ENCODE data around the gene DHRS3.

Gene DHRS3

DNA sequence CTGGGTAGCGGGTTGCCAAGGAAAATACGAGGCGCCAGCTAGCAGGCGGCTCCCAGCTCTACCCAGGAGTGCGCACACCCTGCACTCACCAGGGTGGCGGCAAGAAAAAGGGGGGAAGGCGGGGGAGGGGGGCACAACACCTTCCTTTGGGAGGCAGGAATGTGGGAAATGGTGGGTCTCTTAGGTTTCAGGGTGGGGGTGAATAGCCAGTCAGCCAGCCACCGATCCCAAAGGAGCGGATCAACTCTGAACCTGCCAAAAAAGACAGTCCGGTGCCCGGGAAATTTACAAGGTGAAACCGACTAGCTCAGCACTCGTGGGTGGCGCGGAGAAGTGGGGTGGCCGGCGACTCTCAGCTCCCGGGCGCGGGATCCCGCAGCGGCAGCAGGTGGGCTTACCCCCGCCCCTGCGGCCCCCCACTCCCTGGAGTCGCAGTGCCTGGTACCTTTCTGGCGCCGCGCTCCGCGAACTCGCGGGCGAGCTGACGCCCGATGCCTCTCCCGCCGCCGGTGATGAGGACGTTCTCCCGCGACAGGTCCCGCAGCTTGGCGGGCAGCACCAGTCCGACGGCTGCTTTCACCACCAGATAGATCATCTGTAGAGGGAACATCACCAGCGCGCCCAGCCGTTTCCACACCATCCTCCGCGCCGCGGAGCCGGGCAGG is 1.2 kb downstream of the DHRS3 start:
- TF ChIP-seq CTCF (IDR thresholded peaks at IDR 0.05; ENCODE audit: low read depth, low read length): no peak
- peak in 1 of 2 donors; percentile 24 for DNase-seq (ENCODE audit: low read depth in 2 of 2)

DNA sequence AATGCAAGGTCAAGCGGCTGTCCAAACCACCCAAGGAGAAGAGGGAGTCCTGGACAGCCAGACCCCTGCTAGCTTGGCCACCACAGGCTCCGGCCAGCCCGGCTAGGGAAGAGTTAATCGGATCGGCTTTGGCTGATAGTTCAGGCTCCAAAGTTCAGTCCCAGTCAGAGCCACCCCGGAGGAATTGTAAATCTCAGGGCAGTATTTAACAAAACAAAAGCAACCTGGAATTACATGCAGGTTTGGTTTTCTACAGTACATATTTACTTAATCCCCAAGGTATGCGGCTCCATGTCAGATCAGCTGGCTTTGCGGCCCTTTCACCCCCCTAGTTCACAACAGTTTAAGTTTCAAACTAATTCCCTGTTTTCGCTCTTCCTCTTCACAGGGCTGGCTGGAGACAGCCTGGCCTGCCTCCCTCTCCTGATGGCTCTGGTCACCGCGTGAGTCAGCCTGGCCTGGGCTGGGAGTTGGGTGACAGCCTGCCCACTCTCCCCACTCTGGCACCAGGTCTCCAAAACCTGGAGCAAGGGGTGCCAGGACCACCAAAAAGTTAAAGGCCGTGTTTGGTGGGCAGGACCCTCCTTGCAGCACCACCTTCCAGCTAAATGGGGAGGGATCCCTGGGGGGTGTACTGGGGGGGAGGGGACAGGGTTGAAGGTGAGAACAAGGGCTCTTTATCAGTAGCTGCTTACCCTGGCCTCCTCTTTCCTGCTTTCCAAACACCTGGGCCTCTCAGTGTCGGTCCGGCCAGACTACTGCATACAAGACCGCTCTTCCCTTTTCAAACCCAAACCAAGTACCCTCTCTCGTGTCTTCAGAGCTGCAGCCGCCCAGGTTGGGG is 1.9 kb downstream of the DHRS3 start:
- peak overlapping the region; percentile 70 to 78 for H3K4me3 ChIP-seq (replicated peaks in 1 of 2; ENCODE audit: low read depth in 2 of 2, low read length in 2 of 2)
- TF ChIP-seq CTCF (IDR thresholded peaks at IDR 0.05; ENCODE audit: low read depth, low read length): no peak
- peak; percentile 42 to 55 for DNase-seq (ENCODE audit: low read depth in 2 of 2)

More for the DNA sequence above, 1.2 kb downstream of the DHRS3 start:
- H3K4me3 ChIP-seq (replicated peaks in 1 of 2; ENCODE audit: low read depth in 2 of 2, low read length in 2 of 2): peak overlapping the region; percentile 70 to 78

DNA sequence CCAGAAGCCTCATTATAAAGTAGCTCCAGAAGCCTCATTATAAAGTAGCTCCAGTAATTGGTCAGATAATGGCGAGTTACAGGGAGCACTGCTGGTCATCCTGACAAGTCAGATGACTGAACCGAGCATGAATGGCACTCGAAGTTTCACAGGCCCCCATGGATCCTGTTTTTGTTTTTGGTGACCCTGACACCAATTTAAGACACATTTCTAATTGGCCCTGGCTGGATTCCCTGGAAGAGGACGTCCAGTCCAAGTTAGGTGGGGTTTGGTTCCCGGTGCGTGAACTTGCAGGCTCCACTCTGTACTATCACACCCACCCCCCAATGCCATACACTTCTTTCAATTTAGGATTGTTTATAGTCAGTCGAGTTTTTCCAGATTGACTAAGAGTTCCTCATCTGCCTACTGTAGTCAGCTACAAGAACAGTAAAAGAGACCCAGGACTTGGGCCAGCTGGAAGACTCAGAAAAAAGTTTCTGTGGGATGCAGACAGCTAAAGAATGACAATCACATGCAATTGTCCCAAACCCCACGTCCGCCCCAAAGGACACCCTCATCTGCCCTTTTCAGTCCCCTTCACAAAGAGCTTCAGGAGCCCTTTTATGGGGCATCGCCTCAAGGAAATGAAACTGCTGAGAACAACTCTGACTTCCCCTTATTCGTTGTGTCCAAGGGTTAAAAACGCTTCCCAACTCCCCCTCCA is 2.7 kb downstream of the DHRS3 start:
- no peak for DNase-seq (ENCODE audit: low read depth in 2 of 2)
- H3K4me3 ChIP-seq (replicated peaks in 1 of 2; ENCODE audit: low read depth in 2 of 2, low read length in 2 of 2): peak overlapping the region; percentile 70 to 78
- TF ChIP-seq CTCF (IDR thresholded peaks at IDR 0.05; ENCODE audit: low read depth, low read length): no peak

GRCh38 chr1:12614402-12615158 is 3.4 kb downstream of the DHRS3 start:
- peak overlapping the region in 1 of 2 donors; percentile 78 for H3K4me3 ChIP-seq (replicated peaks in 1 of 2; ENCODE audit: low read depth in 2 of 2, low read length in 2 of 2)
- TF ChIP-seq CTCF (IDR thresholded peaks at IDR 0.05; ENCODE audit: low read depth, low read length): no peak
- no peak for DNase-seq (ENCODE audit: low read depth in 2 of 2)

DNA sequence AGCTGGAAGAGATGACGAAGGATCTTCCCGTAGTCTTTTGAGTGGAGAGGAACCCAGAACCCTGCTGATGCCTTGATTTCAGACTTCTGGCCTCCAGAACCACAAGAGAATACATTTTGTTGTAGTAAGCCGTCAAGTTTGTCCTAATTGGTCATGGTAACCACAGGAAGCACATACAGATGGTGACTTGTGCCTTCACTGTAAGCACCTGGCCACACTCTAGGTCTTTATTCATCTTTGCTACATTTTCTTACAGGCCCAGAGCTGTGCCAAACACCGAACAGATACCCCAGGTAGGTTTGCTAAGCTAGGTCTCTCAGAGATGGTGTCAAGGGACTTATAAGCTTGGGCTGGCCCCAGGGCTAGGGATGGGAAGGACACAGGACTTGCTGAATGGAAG is 4.8 kb downstream of the DHRS3 start:
- no peak for TF ChIP-seq CTCF (IDR thresholded peaks at IDR 0.05; ENCODE audit: low read depth, low read length)
- no peak for DNase-seq (ENCODE audit: low read depth in 2 of 2)
- H3K4me3 ChIP-seq (replicated peaks in 1 of 2; ENCODE audit: low read depth in 2 of 2, low read length in 2 of 2): no peak overlapping the region

DNA sequence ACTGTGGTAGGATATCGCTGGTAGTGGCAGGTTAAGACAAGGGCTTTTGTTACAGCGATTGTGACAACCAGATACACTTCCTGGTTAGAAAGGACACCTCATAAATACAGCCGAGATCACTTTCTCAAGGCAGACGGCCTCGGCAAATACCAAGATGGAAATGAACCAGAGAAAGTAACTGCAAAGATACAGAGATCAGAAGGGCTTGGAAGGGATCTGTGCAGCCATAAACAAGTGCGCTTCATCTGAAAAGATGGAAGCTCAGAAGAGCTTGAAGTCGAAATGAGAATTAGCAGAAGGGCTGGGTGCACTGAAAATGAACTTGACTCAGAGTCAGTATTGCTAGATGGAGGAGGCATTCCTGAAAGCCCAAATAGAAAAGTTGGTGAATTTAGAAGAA is 7.1 kb downstream of the DHRS3 start:
- no peak overlapping the region for H3K4me3 ChIP-seq (replicated peaks in 1 of 2; ENCODE audit: low read depth in 2 of 2, low read length in 2 of 2)
- no peak for TF ChIP-seq CTCF (IDR thresholded peaks at IDR 0.05; ENCODE audit: low read depth, low read length)
- no peak for DNase-seq (ENCODE audit: low read depth in 2 of 2)

Data from cardiac fibroblast (primary cell).